ENCODE measurements around the gene TCP11L1. TPM values are rescaled to one million over a fixed set of nuclear protein-coding genes. Genes with fewer than 3 reads are reported as not detected.

The TCP11L1 gene
- total and polyA plus RNA-seq, 2 donors (not counting 3 experiments of a cell fraction or from before 2014, with no cell fraction given): 12.1 to 18.1 TPM

GRCh38 chr11:33065445-33066178 is 26.2 kb downstream of the TCP11L1 start:
- H3K27me3 ChIP-seq (ENCODE audit: control insufficient read depth in 2 of 2, insufficient read depth in 2 of 2, low read length in 2 of 2): no peaks in the 10 kb centered on the region
- BruUV-seq (replicated peaks): no TSS peak
- H2AFZ ChIP-seq (ENCODE audit: low read depth, low read length): no peak overlapping the region
- no peak overlapping the region for H3K4me3 ChIP-seq (replicated peaks in 1 of 3; ENCODE audit: insufficient read depth in 1 of 3, low read depth in 1 of 3, low read length in 3 of 3)
- H4K20me1 ChIP-seq (replicated peaks; ENCODE audit: control insufficient read depth, extremely low read depth, insufficient read depth, low read length): no peaks in the 10 kb centered on the region
- H3K36me3 ChIP-seq (ENCODE audit: control insufficient read depth in 2 of 2, extremely low read depth in 1 of 2, insufficient read depth in 2 of 2, low read length in 2 of 2): peaks cover 0 to 4% of the 10 kb centered on the region in 2 experiments
- no peaks in the 10 kb centered on the region for H3K79me2 ChIP-seq (ENCODE audit: control insufficient read depth, insufficient read depth, low read length)
- ChIA-PET POLR2A (no interaction called here), CTCF (interaction anchor here (0.6 to 3.3 kb wide), 32 partner anchors 8 to 690 kb away, joined by 3 to 32 read pairs (median 5); partner anchors contain the start of genes QSER1 and TCP11L1)
- H3K4me1 ChIP-seq (ENCODE audit: control insufficient read depth, extremely low read depth, insufficient read depth, low read length): peaks cover 2% of the 10 kb centered on the region
- FAIRE-seq (peak; percentile 88), DNase-seq (ENCODE audit: low read depth, low spot score) (peak; percentile 56)
- intact Hi-C loops (cut with micrococcal nuclease) (loop anchor here (1.0 to 2.0 kb wide), 5 partner anchors 26 to 256 kb away; partner anchors contain the start of gene TCP11L1), dilution Hi-C loops (cut with MboI; ENCODE audit: extremely low pct_ligation_motif_present, low sequenced_read_pairs) (no loop called here)
- H3K4me2 ChIP-seq (ENCODE audit: insufficient read depth, low read length): no peak overlapping the region
- H3K9me1 ChIP-seq (replicated peaks; ENCODE audit: control insufficient read depth, extremely low read depth, insufficient read depth, low read length): no peaks in the 10 kb centered on the region
- H3K9me3 ChIP-seq (replicated peaks; ENCODE audit: control insufficient read depth, insufficient read depth, low read length): no peaks in the 10 kb centered on the region
- no peak overlapping the region for H3K9ac ChIP-seq (replicated peaks; ENCODE audit: extremely low read depth, insufficient read depth, low read length)
- H3K27ac ChIP-seq (ENCODE audit: insufficient read depth, low read depth, low read length): no peak overlapping the region
- TF ChIP-seq FOS (IDR thresholded peaks at IDR 0.05; ENCODE audit: borderline replicate concordance, insufficient read depth, low read length) (no peak), CTCF (IDR thresholded peaks at IDR 0.05; ENCODE audit: extremely low read depth in 1 of 2, insufficient read depth in 1 of 2, low read depth in 1 of 2, low read length in 2 of 2) (peak; percentile 87 to 93)

GRCh38 chr11:33067294-33067693 is 27.9 kb downstream of the TCP11L1 start:
- no peaks in the 10 kb centered on the region for H3K9me1 ChIP-seq (replicated peaks; ENCODE audit: control insufficient read depth, extremely low read depth, insufficient read depth, low read length)
- H3K36me3 ChIP-seq (ENCODE audit: control insufficient read depth in 2 of 2, extremely low read depth in 1 of 2, insufficient read depth in 2 of 2, low read length in 2 of 2): peaks cover 0 to 4% of the 10 kb centered on the region in 2 experiments
- FAIRE-seq: no peak

More at GRCh38 chr11:33067294-33067693, 27.9 kb downstream of the TCP11L1 start:
- H3K4me1 ChIP-seq (ENCODE audit: control insufficient read depth, extremely low read depth, insufficient read depth, low read length): no peaks in the 10 kb centered on the region
- ChIA-PET CTCF (interaction anchor here (1.0 to 1.4 kb wide), 2 partner anchors 109 to 258 kb away, joined by 3 to 6 read pairs; no protein-coding TSS in a partner anchor), POLR2A (no interaction called here)
- H3K4me3 ChIP-seq (replicated peaks in 1 of 3; ENCODE audit: insufficient read depth in 1 of 3, low read depth in 1 of 3, low read length in 3 of 3): no peak overlapping the region
- dilution Hi-C loops (cut with MboI; ENCODE audit: extremely low pct_ligation_motif_present, low sequenced_read_pairs) (no loop called here), intact Hi-C loops (cut with micrococcal nuclease) (no loop called here)
- no peaks in the 10 kb centered on the region for H4K20me1 ChIP-seq (replicated peaks; ENCODE audit: control insufficient read depth, extremely low read depth, insufficient read depth, low read length)
- BruUV-seq (replicated peaks): no TSS peak
- no peak overlapping the region for H2AFZ ChIP-seq (ENCODE audit: low read depth, low read length)
- no peak overlapping the region for H3K27ac ChIP-seq (ENCODE audit: insufficient read depth, low read depth, low read length)
- no peak for DNase-seq (ENCODE audit: low read depth, low spot score)
- H3K27me3 ChIP-seq (ENCODE audit: control insufficient read depth in 2 of 2, insufficient read depth in 2 of 2, low read length in 2 of 2): no peaks in the 10 kb centered on the region
- TF ChIP-seq POLR2AphosphoS5 (IDR thresholded peaks at IDR 0.05; ENCODE audit: insufficient read depth, low read depth, low read length) (no peak), EZH2 (IDR thresholded peaks at IDR 0.05; ENCODE audit: borderline replicate concordance, low read depth, low read length, severe bottlenecking) (no peak), GATA2 (IDR thresholded peaks at IDR 0.05; ENCODE audit: insufficient read depth, insufficient read length, low read depth, low read length) (no peak), FOS (IDR thresholded peaks at IDR 0.05; ENCODE audit: borderline replicate concordance, insufficient read depth, low read length) (no peak), MYC (IDR thresholded peaks at IDR 0.05; ENCODE audit: low read depth, low read length) (no peak), CTCF (IDR thresholded peaks at IDR 0.05; ENCODE audit: extremely low read depth in 1 of 2, insufficient read depth in 1 of 2, low read depth in 1 of 2, low read length in 2 of 2) (no peak), MAX (IDR thresholded peaks at IDR 0.05; ENCODE audit: insufficient read depth, insufficient read length) (no peak)
- no peaks in the 10 kb centered on the region for H3K79me2 ChIP-seq (ENCODE audit: control insufficient read depth, insufficient read depth, low read length)
- no peaks in the 10 kb centered on the region for H3K9me3 ChIP-seq (replicated peaks; ENCODE audit: control insufficient read depth, insufficient read depth, low read length)
- H3K4me2 ChIP-seq (ENCODE audit: insufficient read depth, low read length): no peak overlapping the region
- no peak overlapping the region for H3K9ac ChIP-seq (replicated peaks; ENCODE audit: extremely low read depth, insufficient read depth, low read length)

All from endothelial cell of umbilical vein (primary cell).